Fibroblast of villous mesenchyme (primary cell): ENCODE measurements around the gene REC114. TPM values are rescaled to one million over a fixed set of nuclear protein-coding genes. Genes with fewer than 3 reads are reported as not detected.
A peak's percentile ranks its signal among the peaks of the same experiment; 100 is the strongest.

ENCODE experiments used
- DNase-seq: peaks from one replicate; pipeline ENCODE4 v3.0.0-alpha.2; 2010; ENCODE audit warnings: low read depth
- H3K4me3 ChIP-seq: 2 replicates; pipeline ENCODE4 v1.5.1; 2011; ENCODE audit warnings: low read depth, mild to moderate bottlenecking, low read length
- total RNA-seq: library from RNA; depleted of rRNA; stranded (reverse); fragments of >200 nt; gene quantifications from 2 replicates; pipeline ENCODE4 v1.2.3, GENCODE V29; 2012
- TF ChIP-seq, protein P1 (sequence below): IDR thresholded peaks from 2 replicates; pipeline ENCODE4 v1.5.1; 2012; ENCODE audit warnings: low read depth, mild to moderate bottlenecking, low read length; ENCODE audit not compliant: insufficient read depth

The REC114 gene
- total RNA-seq, 1 donor: not detected

DNA sequence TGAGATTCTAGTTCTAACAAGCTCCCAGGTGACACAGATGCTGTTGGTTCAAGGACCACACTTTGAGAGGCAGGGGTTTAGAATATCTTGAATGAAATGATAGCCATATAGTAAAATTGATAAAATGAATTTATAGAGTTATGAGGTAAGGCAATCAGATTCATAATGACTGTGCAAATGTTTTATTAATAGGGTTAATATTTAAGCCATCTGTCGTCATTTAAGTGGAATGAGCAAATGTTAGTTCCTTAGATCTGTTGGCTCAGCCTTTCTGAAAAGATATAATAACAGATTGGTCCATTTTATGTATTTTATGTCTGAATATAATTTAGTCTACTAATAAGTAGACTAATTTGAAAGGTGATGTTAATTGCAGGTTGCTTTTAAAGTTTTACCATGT is 12.9 kb downstream of the REC114 start:
- no peak overlapping the region for H3K4me3 ChIP-seq
- TF ChIP-seq, protein P1, sequence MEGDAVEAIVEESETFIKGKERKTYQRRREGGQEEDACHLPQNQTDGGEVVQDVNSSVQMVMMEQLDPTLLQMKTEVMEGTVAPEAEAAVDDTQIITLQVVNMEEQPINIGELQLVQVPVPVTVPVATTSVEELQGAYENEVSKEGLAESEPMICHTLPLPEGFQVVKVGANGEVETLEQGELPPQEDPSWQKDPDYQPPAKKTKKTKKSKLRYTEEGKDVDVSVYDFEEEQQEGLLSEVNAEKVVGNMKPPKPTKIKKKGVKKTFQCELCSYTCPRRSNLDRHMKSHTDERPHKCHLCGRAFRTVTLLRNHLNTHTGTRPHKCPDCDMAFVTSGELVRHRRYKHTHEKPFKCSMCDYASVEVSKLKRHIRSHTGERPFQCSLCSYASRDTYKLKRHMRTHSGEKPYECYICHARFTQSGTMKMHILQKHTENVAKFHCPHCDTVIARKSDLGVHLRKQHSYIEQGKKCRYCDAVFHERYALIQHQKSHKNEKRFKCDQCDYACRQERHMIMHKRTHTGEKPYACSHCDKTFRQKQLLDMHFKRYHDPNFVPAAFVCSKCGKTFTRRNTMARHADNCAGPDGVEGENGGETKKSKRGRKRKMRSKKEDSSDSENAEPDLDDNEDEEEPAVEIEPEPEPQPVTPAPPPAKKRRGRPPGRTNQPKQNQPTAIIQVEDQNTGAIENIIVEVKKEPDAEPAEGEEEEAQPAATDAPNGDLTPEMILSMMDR: no peak
- DNase-seq: no peak

DNA sequence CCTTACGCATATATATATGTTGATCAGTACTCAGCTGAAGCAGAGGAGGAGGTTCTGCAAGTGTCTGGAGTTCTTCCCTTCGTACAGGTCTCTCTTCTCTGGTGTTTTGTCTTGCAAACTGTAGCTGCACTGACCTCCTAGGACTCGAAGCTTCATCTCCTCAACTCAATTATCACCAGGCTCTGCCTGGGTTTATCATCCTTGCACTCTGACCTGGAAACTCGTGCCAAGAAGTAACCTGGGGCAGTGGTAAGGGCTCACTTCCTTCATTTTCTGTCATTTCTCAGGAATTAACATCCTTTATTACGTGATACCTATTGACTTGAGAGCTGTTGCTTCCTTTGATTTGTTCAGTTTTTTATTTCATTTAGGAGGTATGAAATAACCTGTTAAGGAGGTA is 14.4 kb downstream of the REC114 start:
- DNase-seq: no peak
- no peak overlapping the region for H3K4me3 ChIP-seq
- TF ChIP-seq, protein P1: no peak

DNA sequence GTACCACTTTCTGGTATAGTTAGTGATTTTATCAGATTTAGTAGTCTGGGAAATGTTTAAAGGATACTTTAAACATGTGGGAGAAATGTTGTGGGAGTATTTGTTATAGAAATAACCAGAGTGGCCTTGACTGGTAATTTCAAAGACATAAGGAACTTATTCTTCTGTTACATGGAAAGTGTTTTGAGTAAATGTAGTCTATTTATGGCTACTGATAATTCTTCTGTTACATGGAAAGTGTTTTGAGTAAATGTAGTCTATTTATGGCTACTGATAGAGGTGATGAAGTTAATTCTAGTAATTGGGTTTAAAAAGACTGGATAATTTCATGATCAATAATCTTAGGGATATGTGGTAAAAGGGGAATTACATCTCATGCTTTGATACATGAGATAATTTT is 17.7 kb downstream of the REC114 start:
- TF ChIP-seq, protein P1: no peak
- DNase-seq: no peak
- H3K4me3 ChIP-seq: no peak overlapping the region

DNA sequence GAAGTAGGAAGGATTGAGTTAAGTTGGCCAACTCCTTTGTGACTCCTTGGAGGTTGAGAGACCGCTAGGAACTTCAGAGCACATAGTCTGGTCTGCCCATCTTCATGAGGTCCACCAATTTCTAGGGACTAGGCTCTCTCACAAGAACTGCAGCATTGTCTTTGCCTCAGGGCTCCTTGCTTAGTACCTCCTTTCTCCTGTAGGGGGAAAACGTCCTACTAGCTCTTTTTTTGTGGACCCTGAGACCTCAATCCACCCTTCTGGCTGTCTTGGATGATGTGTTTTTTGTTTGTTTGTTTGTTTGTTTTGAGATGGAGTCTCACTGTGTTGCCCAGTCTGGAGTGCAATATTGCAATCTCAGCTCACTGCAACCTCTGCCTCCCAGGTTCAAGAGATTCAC is 21.6 kb downstream of the REC114 start:
- TF ChIP-seq, protein P1: peak; percentile 44
- DNase-seq: no peak
- no peak overlapping the region for H3K4me3 ChIP-seq

DNA sequence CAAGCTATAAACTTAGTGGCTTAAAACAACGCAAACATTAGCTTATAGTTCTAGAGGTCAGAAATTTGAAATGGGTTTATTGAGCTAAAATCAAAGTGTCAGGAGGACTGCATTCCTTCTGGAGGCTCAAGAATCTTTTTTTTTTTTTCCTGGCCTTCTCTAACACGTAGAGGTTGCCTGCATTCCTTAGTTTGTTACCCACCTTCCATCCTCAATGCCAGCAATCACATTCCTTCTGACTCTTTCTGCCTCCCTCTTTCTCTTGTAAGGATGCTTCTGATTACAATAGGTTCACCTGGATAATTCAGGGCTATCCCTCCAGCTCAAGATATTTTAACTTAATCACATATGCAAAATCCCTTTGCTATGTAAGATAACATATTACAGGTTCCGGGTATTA is 24.8 kb downstream of the REC114 start:
- no peak for DNase-seq
- TF ChIP-seq, protein P1: no peak
- no peak overlapping the region for H3K4me3 ChIP-seq

DNA sequence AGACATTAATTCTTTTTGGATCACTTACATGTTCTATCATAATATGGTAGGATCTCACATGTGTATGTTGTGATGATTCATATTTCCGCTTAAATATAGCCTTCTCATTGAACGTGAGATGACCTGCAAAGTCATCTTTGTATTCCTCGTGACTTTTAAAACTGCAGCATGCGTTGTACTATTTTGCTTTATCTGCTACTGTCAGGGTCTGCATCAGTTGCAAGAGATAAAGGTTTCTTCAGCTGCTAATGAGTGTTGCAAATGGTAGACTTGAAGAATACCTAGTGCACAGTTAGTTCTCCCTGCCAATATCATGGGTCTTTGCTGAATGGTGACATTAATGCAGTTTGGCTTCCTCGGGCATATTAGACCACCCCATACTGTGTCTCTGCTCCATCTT is 31.8 kb downstream of the REC114 start:
- no peak overlapping the region for H3K4me3 ChIP-seq
- TF ChIP-seq, protein P1: no peak
- DNase-seq: no peak

DNA sequence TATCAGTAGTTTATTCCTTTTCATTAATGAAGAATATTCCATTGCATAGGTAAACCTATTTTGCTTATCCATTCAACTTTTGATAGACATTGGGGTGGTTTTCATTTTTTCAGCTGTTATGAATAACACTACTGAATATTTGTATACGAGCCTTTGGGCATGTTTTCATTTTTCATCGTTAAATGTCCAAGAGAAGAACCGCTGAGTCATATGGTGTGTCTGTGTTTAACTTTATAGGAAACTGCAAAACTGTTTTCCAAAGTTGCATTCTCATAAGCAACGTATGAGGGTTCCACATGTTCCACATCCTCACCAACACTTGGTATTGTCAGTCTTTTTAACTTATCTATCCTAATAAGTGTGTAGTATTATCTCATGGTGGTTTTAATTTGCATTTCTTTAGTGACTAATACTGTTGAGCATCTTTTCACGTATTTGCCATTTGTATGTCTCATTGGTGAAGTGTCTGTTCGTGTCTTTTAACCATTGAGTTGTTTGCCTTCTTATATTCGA is 33.8 kb downstream of the REC114 start:
- H3K4me3 ChIP-seq: no peak overlapping the region
- DNase-seq: no peak
- TF ChIP-seq, protein P1: no peak
